ENCODE results near the gene THSD4. TPM values are rescaled to one million over a fixed set of nuclear protein-coding genes. Genes with fewer than 3 reads are reported as not detected.

The THSD4 gene
- total RNA-seq, 1 experiment from 2014 or later, result 29.0 TPM

GRCh38 chr15:71465131-71465955 is 350.1 kb downstream of the THSD4 start:
- POLR2A ChIA-PET (ENCODE audit: unreplicated experiment), result no interaction called here

GRCh38 chr15:71468715-71469114 is 353.4 kb downstream of the THSD4 start:
- intact Hi-C loops (cut with micrococcal nuclease), result no loop called here
- H3F3A ChIP-seq (ENCODE audit: low read length, unreplicated experiment), result no peaks in the 10 kb centered on the region
- no peak for TF ChIP-seq CTCF (conservative IDR thresholded peaks at IDR 0.05; ENCODE audit: low read depth, low read length)
- no peak overlapping the region for H3K9ac ChIP-seq (ENCODE audit: low read length)
- 0 out of 2 replicates have a peak, but pooled peaks cover 3% of the 10 kb centered on the region for H4K20me1 ChIP-seq (ENCODE audit: low read length)
- DNase-seq, result no peak
- H3K4me2 ChIP-seq (ENCODE audit: low read length), result no peak overlapping the region
- H3K36me3 ChIP-seq (ENCODE audit: low read depth, low read length), result no peaks in the 10 kb centered on the region
- no peaks in the 10 kb centered on the region for H3K27me3 ChIP-seq (ENCODE audit: low read length)
- H3K79me2 ChIP-seq (ENCODE audit: low read length), result no peaks in the 10 kb centered on the region
- ChIA-PET CTCF (no interaction called here), POLR2A (ENCODE audit: unreplicated experiment) (no interaction called here)
- BruUV-seq (replicated peaks), result no TSS peak
- no peak overlapping the region for H3K4me3 ChIP-seq (ENCODE audit: low read length)
- H3K27ac ChIP-seq (ENCODE audit: low read length), result no peak overlapping the region
- no peaks in the 10 kb centered on the region for H3K9me2 ChIP-seq (replicated peaks; ENCODE audit: low read length)
- no peak overlapping the region for H2AFZ ChIP-seq (ENCODE audit: low read length)
- peaks cover 18% of the 10 kb centered on the region; the same call in 1 of the 2 replicates for H3K4me1 ChIP-seq (ENCODE audit: insufficient read depth, low read length)
- ATAC-seq, result no peak
- no peaks in the 10 kb centered on the region for H3K9me3 ChIP-seq (ENCODE audit: low read length)

More at GRCh38 chr15:71465131-71465955, 350.1 kb downstream of the THSD4 start:
- H3F3A ChIP-seq (ENCODE audit: low read length, unreplicated experiment), result no peaks in the 10 kb centered on the region
- TF ChIP-seq CTCF (conservative IDR thresholded peaks at IDR 0.05; ENCODE audit: low read depth, low read length), result no peak
- no peak for TF ChIP-seq EZH2 (IDR thresholded peaks at IDR 0.05; ENCODE audit: low read length, unreplicated experiment)
- TF ChIP-seq EZH2phosphoT487 (IDR thresholded peaks at IDR 0.05; ENCODE audit: borderline replicate concordance, low read length), result no peak
- H3K27ac ChIP-seq (ENCODE audit: low read length), result no peak overlapping the region
- no peaks in the 10 kb centered on the region for H3K27me3 ChIP-seq (ENCODE audit: low read length)
- CTCF ChIA-PET, result no interaction called here
- H3K4me2 ChIP-seq (ENCODE audit: low read length), result no peak overlapping the region
- H3K9me2 ChIP-seq (replicated peaks; ENCODE audit: low read length), result no peaks in the 10 kb centered on the region
- no peak overlapping the region for H3K4me3 ChIP-seq (ENCODE audit: low read length)
- ATAC-seq (no peak), DNase-seq (no peak)
- no TSS peak for BruUV-seq (replicated peaks)
- no peak overlapping the region for H3K9ac ChIP-seq (ENCODE audit: low read length)
- intact Hi-C loops (cut with micrococcal nuclease), result no loop called here
- H3K9me3 ChIP-seq (ENCODE audit: low read length), result no peaks in the 10 kb centered on the region
- no peaks in the 10 kb centered on the region for H3K79me2 ChIP-seq (ENCODE audit: low read length)
- no peak overlapping the region for H2AFZ ChIP-seq (ENCODE audit: low read length)
- H4K20me1 ChIP-seq (ENCODE audit: low read length), result 0 out of 2 replicates have a peak, but pooled peaks cover 3% of the 10 kb centered on the region
- H3K36me3 ChIP-seq (ENCODE audit: low read depth, low read length), result no peaks in the 10 kb centered on the region; the same call in 1 of the 2 replicates
- H3K4me1 ChIP-seq (ENCODE audit: insufficient read depth, low read length), result peaks cover 9% of the 10 kb centered on the region; the same call in 1 of the 2 replicates

- H3K9me3 ChIP-seq (ENCODE audit: low read length), result no peaks in the 10 kb centered on the region
- no peak overlapping the region for H3K4me2 ChIP-seq (ENCODE audit: low read length)
- no TSS peak for BruUV-seq (replicated peaks)
- H3K79me2 ChIP-seq (ENCODE audit: low read length), result no peaks in the 10 kb centered on the region
- POLR2A ChIA-PET (ENCODE audit: unreplicated experiment), result no interaction called here
- no peak for TF ChIP-seq EZH2phosphoT487 (IDR thresholded peaks at IDR 0.05; ENCODE audit: borderline replicate concordance, low read length)
- H3K9ac ChIP-seq (ENCODE audit: low read length), result no peak overlapping the region
- no peak overlapping the region for H3K4me3 ChIP-seq (ENCODE audit: low read length)
- intact Hi-C loops (cut with micrococcal nuclease), result no loop called here
- H4K20me1 ChIP-seq (ENCODE audit: low read length), result 0 out of 2 replicates have a peak, but pooled peaks cover 3% of the 10 kb centered on the region
- no peak for ATAC-seq
- CTCF ChIA-PET, result no interaction called here
- H3K9me2 ChIP-seq (replicated peaks; ENCODE audit: low read length), result no peaks in the 10 kb centered on the region
- no peak overlapping the region for H3K27ac ChIP-seq (ENCODE audit: low read length)
- no peaks in the 10 kb centered on the region for H3K36me3 ChIP-seq (ENCODE audit: low read depth, low read length)
- H2AFZ ChIP-seq (ENCODE audit: low read length), result no peak overlapping the region
- peaks cover 18% of the 10 kb centered on the region; the same call in 1 of the 2 replicates for H3K4me1 ChIP-seq (ENCODE audit: insufficient read depth, low read length)
- H3F3A ChIP-seq (ENCODE audit: low read length, unreplicated experiment), result no peaks in the 10 kb centered on the region
- H3K27me3 ChIP-seq (ENCODE audit: low read length), result no peaks in the 10 kb centered on the region
- no peak for DNase-seq
These were observed 354.1 kb downstream of the THSD4 start for GRCh38 chr15:71469413-71469812.
